ENCODE measurements around the gene LYPD6B. TPM values are rescaled to one million over a fixed set of nuclear protein-coding genes. Genes with fewer than 3 reads are reported as not detected.
A peak's percentile ranks its signal among the peaks of the same experiment; 100 is the strongest.

LYPD6B gene
- total RNA-seq, 1 donor from 2014 or later: 27.2 TPM

DNA sequence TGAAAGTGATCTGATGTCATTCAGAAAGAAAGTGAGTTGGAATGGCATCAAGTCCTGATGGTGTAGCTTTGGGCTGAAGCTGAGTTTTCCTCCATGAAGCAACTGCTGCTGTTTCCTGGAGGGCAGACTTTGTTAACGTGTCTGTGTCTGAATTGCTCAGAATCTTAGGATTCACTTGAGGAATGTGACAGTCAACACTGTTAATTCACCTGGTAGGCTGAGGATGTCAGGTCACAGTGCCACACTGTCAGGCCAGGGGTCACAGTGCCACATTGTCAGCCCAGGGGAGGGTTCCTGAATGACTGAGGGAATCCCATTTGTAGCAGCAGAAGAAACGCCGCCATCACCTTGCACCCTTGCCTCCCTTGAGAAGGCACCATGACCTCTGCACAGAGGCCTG lies 39.4 kb downstream of the LYPD6B start:
- no peaks in the 10 kb centered on the region for H3K9me3 Mint-ChIP-seq
- peaks cover 91% of the 10 kb centered on the region for H3K4me1 Mint-ChIP-seq
- peak overlapping the region; percentile 95 for H3K27ac Mint-ChIP-seq
- no peak for DNase-seq (ENCODE audit: low spot score in 2 of 2, unreplicated experiment in 2 of 2)
- no peaks in the 10 kb centered on the region for H3K36me3 Mint-ChIP-seq
- no peaks in the 10 kb centered on the region for H3K27me3 Mint-ChIP-seq (ENCODE audit: low read depth)
- TF ChIP-seq, protein P1, sequence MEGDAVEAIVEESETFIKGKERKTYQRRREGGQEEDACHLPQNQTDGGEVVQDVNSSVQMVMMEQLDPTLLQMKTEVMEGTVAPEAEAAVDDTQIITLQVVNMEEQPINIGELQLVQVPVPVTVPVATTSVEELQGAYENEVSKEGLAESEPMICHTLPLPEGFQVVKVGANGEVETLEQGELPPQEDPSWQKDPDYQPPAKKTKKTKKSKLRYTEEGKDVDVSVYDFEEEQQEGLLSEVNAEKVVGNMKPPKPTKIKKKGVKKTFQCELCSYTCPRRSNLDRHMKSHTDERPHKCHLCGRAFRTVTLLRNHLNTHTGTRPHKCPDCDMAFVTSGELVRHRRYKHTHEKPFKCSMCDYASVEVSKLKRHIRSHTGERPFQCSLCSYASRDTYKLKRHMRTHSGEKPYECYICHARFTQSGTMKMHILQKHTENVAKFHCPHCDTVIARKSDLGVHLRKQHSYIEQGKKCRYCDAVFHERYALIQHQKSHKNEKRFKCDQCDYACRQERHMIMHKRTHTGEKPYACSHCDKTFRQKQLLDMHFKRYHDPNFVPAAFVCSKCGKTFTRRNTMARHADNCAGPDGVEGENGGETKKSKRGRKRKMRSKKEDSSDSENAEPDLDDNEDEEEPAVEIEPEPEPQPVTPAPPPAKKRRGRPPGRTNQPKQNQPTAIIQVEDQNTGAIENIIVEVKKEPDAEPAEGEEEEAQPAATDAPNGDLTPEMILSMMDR (IDR thresholded peaks at IDR 0.05; ENCODE audit: unreplicated experiment): no peak
- H3K4me3 Mint-ChIP-seq: no peak overlapping the region

DNA sequence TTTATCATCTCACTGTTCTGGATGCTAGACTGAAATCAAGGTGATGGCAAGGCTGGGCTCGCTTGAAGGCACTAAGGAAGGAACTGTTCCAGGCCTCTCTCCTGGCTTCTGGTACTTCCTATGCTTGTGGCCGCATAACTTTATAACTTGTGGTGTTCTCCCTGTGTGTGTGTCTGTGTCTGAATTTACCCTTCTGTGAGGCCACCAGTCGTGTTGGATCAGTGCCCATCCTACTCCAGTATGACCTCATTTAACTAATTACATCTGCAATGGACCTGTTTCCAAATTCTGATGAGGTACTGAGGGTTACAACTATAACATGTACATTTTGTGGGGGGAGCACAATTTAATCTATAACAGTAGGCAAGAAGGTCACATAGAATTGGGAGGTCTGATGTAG lies 41.6 kb downstream of the LYPD6B start:
- Mint-ChIP-seq H3K4me1 (peaks cover 89% of the 10 kb centered on the region), H3K4me3 (no peak overlapping the region), H3K27me3 (ENCODE audit: low read depth) (no peaks in the 10 kb centered on the region), H3K36me3 (no peaks in the 10 kb centered on the region), H3K27ac (peak overlapping the region; percentile 58), H3K9me3 (no peaks in the 10 kb centered on the region)
- no peak for DNase-seq (ENCODE audit: low spot score in 2 of 2, unreplicated experiment in 2 of 2)
- TF ChIP-seq, protein P1 (IDR thresholded peaks at IDR 0.05; ENCODE audit: unreplicated experiment): no peak

DNA sequence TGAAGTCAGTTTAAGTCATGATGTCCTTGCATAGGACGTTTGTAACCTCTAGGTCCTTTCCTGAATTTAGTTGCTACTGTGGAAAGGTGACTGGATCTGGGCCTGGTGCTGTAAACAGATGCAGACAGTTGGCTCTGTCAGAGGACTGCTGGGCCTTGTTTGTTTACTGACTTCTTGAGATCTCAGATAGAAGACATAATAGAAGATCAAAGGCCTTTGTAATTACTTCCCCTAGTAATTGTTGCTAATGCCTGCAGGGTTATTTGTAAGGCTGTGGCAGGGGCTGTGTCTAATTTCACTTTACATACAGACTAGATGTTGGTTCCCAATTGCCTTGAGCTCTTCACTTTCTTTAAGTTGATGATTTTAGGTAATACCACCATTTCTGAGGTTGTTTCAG lies 42.5 kb downstream of the LYPD6B start:
- H3K4me1 Mint-ChIP-seq: peaks cover 87% of the 10 kb centered on the region
- no peaks in the 10 kb centered on the region for H3K9me3 Mint-ChIP-seq
- peak overlapping the region; percentile 83 for H3K27ac Mint-ChIP-seq
- no peak overlapping the region for H3K4me3 Mint-ChIP-seq
- H3K27me3 Mint-ChIP-seq (ENCODE audit: low read depth): no peaks in the 10 kb centered on the region
- no peak for DNase-seq (ENCODE audit: low spot score in 2 of 2, unreplicated experiment in 2 of 2)
- TF ChIP-seq, protein P1 (IDR thresholded peaks at IDR 0.05; ENCODE audit: unreplicated experiment): no peak
- H3K36me3 Mint-ChIP-seq: peaks cover 5% of the 10 kb centered on the region

GRCh38 chr2:149082079-149082478 lies 43.6 kb downstream of the LYPD6B start:
- Mint-ChIP-seq H3K9me3 (no peaks in the 10 kb centered on the region), H3K36me3 (peaks cover 6% of the 10 kb centered on the region), H3K27ac (peak overlapping the region; percentile 85), H3K27me3 (ENCODE audit: low read depth) (no peaks in the 10 kb centered on the region), H3K4me1 (peaks cover 77% of the 10 kb centered on the region), H3K4me3 (no peak overlapping the region)
- TF ChIP-seq, protein P1 (IDR thresholded peaks at IDR 0.05; ENCODE audit: unreplicated experiment): no peak
- DNase-seq (ENCODE audit: low spot score in 2 of 2, unreplicated experiment in 2 of 2): no peak

GRCh38 chr2:149082735-149083134 lies 44.2 kb downstream of the LYPD6B start:
- Mint-ChIP-seq H3K4me3 (no peak overlapping the region), H3K9me3 (no peaks in the 10 kb centered on the region), H3K36me3 (peaks cover 6% of the 10 kb centered on the region), H3K27me3 (ENCODE audit: low read depth) (no peaks in the 10 kb centered on the region), H3K4me1 (peaks cover 70% of the 10 kb centered on the region), H3K27ac (peak overlapping the region; percentile 85)
- DNase-seq (ENCODE audit: low spot score in 2 of 2, unreplicated experiment in 2 of 2): no peak
- TF ChIP-seq, protein P1 (IDR thresholded peaks at IDR 0.05; ENCODE audit: unreplicated experiment): no peak
